ENCODE measurements around the gene CEMIP. TPM values are rescaled to one million over a fixed set of nuclear protein-coding genes. Genes with fewer than 3 reads are reported as not detected.

The CEMIP gene
- total RNA-seq, 1 experiment from 2014 or later = 0.61 TPM

DNA sequence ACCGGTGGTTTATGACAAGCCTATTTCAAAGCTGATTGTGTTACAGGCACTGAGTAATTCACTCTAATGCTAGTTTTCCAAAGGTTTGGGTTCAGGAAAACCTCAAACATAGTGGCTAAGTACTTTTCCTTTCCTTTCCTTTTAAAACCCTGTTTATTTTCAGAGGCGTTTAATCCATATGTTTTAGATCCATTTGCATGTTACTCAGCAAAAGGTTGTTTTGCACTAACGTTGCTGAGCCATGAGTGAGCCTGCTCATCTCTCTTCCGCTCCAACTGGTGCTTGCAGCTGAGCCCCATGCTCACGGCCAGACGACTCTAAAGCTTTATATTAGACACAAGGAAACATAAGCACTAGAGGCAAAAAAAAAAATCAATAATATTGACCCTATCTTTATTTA lies 9.4 kb downstream of the CEMIP start:
- Histone ChIP-seq H3K9me2 (ENCODE audit: insufficient read depth) (no peaks in the 10 kb centered on the region), H3K79me2 (ENCODE audit: low read depth) (no peaks in the 10 kb centered on the region), H3K36me3 (ENCODE audit: low read depth) (peaks cover 21% of the 10 kb centered on the region; the same call in 1 of the 2 replicates), H2AFZ (no peak overlapping the region), H3K4me2 (no peak overlapping the region), H3K9me3 (ENCODE audit: insufficient read depth, low read depth) (no peaks in the 10 kb centered on the region), H3K4me1 (replicated peaks; ENCODE audit: insufficient read depth) (peaks cover 6% of the 10 kb centered on the region; the same call in 1 of the 2 replicates), H4K20me1 (ENCODE audit: insufficient read depth) (no peaks in the 10 kb centered on the region), H3F3A (ENCODE audit: insufficient read depth, low read depth) (no peaks in the 10 kb centered on the region), H3K27me3 (ENCODE audit: insufficient read depth, low read depth) (no peaks in the 10 kb centered on the region), H3K27ac (no peak overlapping the region), H3K4me3 (no peak overlapping the region)
- TF ChIP-seq EZH2 (IDR thresholded peaks at IDR 0.05; ENCODE audit: low read depth) = no peak
- intact Hi-C loops (cut with micrococcal nuclease; ENCODE audit: unreplicated experiment) = no loop called here
- POLR2A ChIA-PET (ENCODE audit: unreplicated experiment) = no interaction called here
- no peak for DNase-seq
- CTCF ChIA-PET = no interaction called here
- BruUV-seq (replicated peaks) = no TSS peak

DNA sequence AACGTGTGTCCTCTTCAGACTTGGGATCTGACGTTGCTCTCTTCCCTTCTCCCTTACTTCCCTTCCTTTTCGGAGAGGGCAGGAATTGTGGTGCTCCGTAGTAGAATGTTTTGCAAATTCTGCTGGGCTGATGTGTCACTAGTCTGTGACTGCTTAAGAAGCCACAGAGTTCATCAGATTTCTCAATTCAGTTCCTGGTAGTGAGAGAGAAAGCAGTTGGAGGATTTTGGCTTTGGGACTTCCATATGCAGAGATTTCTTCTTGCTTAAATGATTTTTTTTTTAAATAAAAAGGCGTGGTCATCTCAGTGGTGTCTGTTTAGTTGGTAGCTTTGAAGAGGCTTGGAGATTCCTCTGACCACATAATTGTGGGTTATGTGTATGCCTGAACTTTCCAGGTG lies 10.1 kb downstream of the CEMIP start:
- no peak overlapping the region for H3K4me3 ChIP-seq
- peaks cover 16% of the 10 kb centered on the region; the same call in 1 of the 2 replicates for H3K36me3 ChIP-seq (ENCODE audit: low read depth)
- no peaks in the 10 kb centered on the region for H3K79me2 ChIP-seq (ENCODE audit: low read depth)
- no TSS peak for BruUV-seq (replicated peaks)
- no peaks in the 10 kb centered on the region for H3F3A ChIP-seq (ENCODE audit: insufficient read depth, low read depth)
- ChIA-PET POLR2A (ENCODE audit: unreplicated experiment) (no interaction called here), CTCF (no interaction called here)
- no peaks in the 10 kb centered on the region for H3K9me2 ChIP-seq (ENCODE audit: insufficient read depth)
- H3K4me1 ChIP-seq (replicated peaks; ENCODE audit: insufficient read depth) = peaks cover 6% of the 10 kb centered on the region; the same call in 1 of the 2 replicates
- no peak overlapping the region for H3K27ac ChIP-seq
- H3K9me3 ChIP-seq (ENCODE audit: insufficient read depth, low read depth) = no peaks in the 10 kb centered on the region
- DNase-seq = peak in 1 of 2 experiments; percentile 41
- H3K27me3 ChIP-seq (ENCODE audit: insufficient read depth, low read depth) = no peaks in the 10 kb centered on the region
- no peak overlapping the region for H2AFZ ChIP-seq
- no peak for TF ChIP-seq EZH2 (IDR thresholded peaks at IDR 0.05; ENCODE audit: low read depth)
- TF ChIP-seq, protein P1, sequence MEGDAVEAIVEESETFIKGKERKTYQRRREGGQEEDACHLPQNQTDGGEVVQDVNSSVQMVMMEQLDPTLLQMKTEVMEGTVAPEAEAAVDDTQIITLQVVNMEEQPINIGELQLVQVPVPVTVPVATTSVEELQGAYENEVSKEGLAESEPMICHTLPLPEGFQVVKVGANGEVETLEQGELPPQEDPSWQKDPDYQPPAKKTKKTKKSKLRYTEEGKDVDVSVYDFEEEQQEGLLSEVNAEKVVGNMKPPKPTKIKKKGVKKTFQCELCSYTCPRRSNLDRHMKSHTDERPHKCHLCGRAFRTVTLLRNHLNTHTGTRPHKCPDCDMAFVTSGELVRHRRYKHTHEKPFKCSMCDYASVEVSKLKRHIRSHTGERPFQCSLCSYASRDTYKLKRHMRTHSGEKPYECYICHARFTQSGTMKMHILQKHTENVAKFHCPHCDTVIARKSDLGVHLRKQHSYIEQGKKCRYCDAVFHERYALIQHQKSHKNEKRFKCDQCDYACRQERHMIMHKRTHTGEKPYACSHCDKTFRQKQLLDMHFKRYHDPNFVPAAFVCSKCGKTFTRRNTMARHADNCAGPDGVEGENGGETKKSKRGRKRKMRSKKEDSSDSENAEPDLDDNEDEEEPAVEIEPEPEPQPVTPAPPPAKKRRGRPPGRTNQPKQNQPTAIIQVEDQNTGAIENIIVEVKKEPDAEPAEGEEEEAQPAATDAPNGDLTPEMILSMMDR (conservative IDR thresholded peaks at IDR 0.05) = no peak
- H3K4me2 ChIP-seq = no peak overlapping the region
- intact Hi-C loops (cut with micrococcal nuclease; ENCODE audit: unreplicated experiment) = no loop called here
- no peaks in the 10 kb centered on the region for H4K20me1 ChIP-seq (ENCODE audit: insufficient read depth)

DNA sequence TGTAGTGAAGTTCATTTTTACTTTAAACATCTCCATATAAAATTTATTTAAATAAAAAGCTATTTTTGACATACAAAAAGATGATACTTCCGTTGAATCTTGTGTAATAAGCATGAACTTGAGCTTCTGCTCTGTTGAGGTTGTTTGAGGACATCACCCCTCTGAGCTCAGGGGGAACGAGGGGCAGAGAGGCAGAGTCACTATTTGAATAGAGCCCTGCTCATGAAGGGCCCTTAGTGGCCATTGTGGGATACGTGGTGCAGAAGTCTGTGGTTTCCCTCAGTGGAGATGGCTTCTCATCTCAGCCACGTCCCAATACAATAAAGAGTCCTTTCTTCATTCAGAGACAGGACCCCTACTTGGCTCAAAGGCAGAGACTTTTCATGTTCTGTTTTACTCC lies 10.6 kb downstream of the CEMIP start:
- BruUV-seq (replicated peaks) = no TSS peak
- Histone ChIP-seq H3K79me2 (ENCODE audit: low read depth) (no peaks in the 10 kb centered on the region), H3K27ac (no peak overlapping the region), H3K9me3 (ENCODE audit: insufficient read depth, low read depth) (no peaks in the 10 kb centered on the region), H2AFZ (no peak overlapping the region), H3K4me1 (replicated peaks; ENCODE audit: insufficient read depth) (peaks cover 6% of the 10 kb centered on the region; the same call in 1 of the 2 replicates), H3K9me2 (ENCODE audit: insufficient read depth) (no peaks in the 10 kb centered on the region), H3F3A (ENCODE audit: insufficient read depth, low read depth) (no peaks in the 10 kb centered on the region), H4K20me1 (ENCODE audit: insufficient read depth) (no peaks in the 10 kb centered on the region), H3K36me3 (ENCODE audit: low read depth) (peaks cover 16% of the 10 kb centered on the region; the same call in 1 of the 2 replicates), H3K4me3 (no peak overlapping the region), H3K27me3 (ENCODE audit: insufficient read depth, low read depth) (no peaks in the 10 kb centered on the region), H3K4me2 (no peak overlapping the region)
- no peak for DNase-seq
- intact Hi-C loops (cut with micrococcal nuclease; ENCODE audit: unreplicated experiment) = no loop called here
- ChIA-PET CTCF (no interaction called here), POLR2A (ENCODE audit: unreplicated experiment) (no interaction called here)
- TF ChIP-seq EZH2 (IDR thresholded peaks at IDR 0.05; ENCODE audit: low read depth) = no peak
- TF ChIP-seq, protein P1 (conservative IDR thresholded peaks at IDR 0.05) = no peak

DNA sequence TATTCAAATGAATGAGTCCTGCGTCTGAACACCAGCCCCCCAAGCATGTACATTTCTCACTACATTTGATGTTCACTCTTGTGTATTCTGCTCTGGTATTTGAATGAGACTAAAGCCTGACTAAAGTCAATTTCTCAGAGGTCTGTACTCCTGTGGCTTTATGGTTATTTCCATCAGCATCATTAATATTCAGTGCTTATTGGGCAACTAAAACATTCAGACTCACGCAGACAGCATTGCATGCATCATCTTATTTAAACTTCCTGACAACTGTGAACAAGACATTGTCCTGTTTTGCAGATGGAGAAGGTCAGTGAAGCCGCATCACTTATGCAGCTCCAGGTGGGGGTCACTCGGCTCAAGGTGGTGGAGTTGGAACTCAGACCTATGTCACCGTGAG lies 11.1 kb downstream of the CEMIP start:
- Histone ChIP-seq H4K20me1 (ENCODE audit: insufficient read depth) (no peaks in the 10 kb centered on the region), H3F3A (ENCODE audit: insufficient read depth, low read depth) (no peaks in the 10 kb centered on the region), H3K36me3 (ENCODE audit: low read depth) (peaks cover 16% of the 10 kb centered on the region; the same call in 1 of the 2 replicates), H3K27me3 (ENCODE audit: insufficient read depth, low read depth) (no peaks in the 10 kb centered on the region), H3K4me1 (replicated peaks; ENCODE audit: insufficient read depth) (peaks cover 6% of the 10 kb centered on the region; the same call in 1 of the 2 replicates), H3K4me2 (no peak overlapping the region), H3K4me3 (no peak overlapping the region), H2AFZ (no peak overlapping the region), H3K9me3 (ENCODE audit: insufficient read depth, low read depth) (no peaks in the 10 kb centered on the region), H3K9me2 (ENCODE audit: insufficient read depth) (no peaks in the 10 kb centered on the region), H3K79me2 (ENCODE audit: low read depth) (no peaks in the 10 kb centered on the region), H3K27ac (no peak overlapping the region)
- intact Hi-C loops (cut with micrococcal nuclease; ENCODE audit: unreplicated experiment) = no loop called here
- ChIA-PET POLR2A (ENCODE audit: unreplicated experiment) (no interaction called here), CTCF (no interaction called here)
- TF ChIP-seq EZH2 (IDR thresholded peaks at IDR 0.05; ENCODE audit: low read depth) = no peak
- TF ChIP-seq, protein P1 (conservative IDR thresholded peaks at IDR 0.05) = no peak
- BruUV-seq (replicated peaks) = no TSS peak
- no peak for DNase-seq
